HepG2 (cell line): Measurements from ENCODE around the gene METAP2. TPM values are rescaled to one million over a fixed set of nuclear protein-coding genes. Genes with fewer than 3 reads are reported as not detected.
A peak's percentile ranks its signal among the peaks of the same experiment; 100 is the strongest.

Source experiments
- BRD4 ChIP-seq: sonication (generic); formaldehyde crosslinking; IDR thresholded peaks from 2 replicates; pipeline ENCODE4 v1.4.0; 2020; ENCODE audit warnings: missing genetic modification reagents
- GABPA ChIP-seq, 2 experiments: IDR thresholded peaks; 2 replicates each; pipeline ENCODE4 v1.6.1; 2011 to 2016; ENCODE audit warnings: low read depth in 2 of 2, low read length in 1 of 2, missing biosample characterization in 1 of 2, missing genetic modification characterization in 1 of 2
- HIC2 ChIP-seq: sonication (generic); formaldehyde crosslinking; IDR thresholded peaks from 2 replicates; pipeline ENCODE4 v1.9.0; 2022; ENCODE audit warnings: low read depth, missing genetic modification reagents
- HOXA7 ChIP-seq: sonication (generic); formaldehyde crosslinking; IDR thresholded peaks from 2 replicates; pipeline ENCODE4 v1.8.1; 2022; ENCODE audit warnings: mild to moderate bottlenecking, missing genetic modification reagents, moderate library complexity
- MXI1 ChIP-seq: IDR thresholded peaks from 3 replicates; pipeline ENCODE4 v1.6.1; 2012; ENCODE audit warnings: low read depth, low read length, inconsistent platforms, borderline replicate concordance
- PHF8 ChIP-seq: sonication (generic); formaldehyde crosslinking; IDR thresholded peaks from 2 replicates; pipeline ENCODE4 v1.5.0; 2020; ENCODE audit warnings: missing genetic modification reagents
- RBM39 ChIP-seq: fragments of 200-400 bp; formaldehyde crosslinking; IDR thresholded peaks from one replicate; pipeline ENCODE4 v1.6.1; 2018; ENCODE audit warnings: antibody characterized with exemption, mild to moderate bottlenecking, low read depth, low read length; ENCODE audit not compliant: poor library complexity, severe bottlenecking
- TSC22D2 ChIP-seq: sonication (generic); formaldehyde crosslinking; IDR thresholded peaks from 2 replicates; pipeline ENCODE4 v1.5.1; 2020; ENCODE audit warnings: missing genetic modification reagents, mild to moderate bottlenecking, borderline replicate concordance
- XRCC5 ChIP-seq: fragments of 200-400 bp; formaldehyde crosslinking; optimal IDR thresholded peaks from 2 replicates; pipeline ENCODE3; 2017; ENCODE audit warnings: mild to moderate bottlenecking, low read length
- ZNF331 ChIP-seq: sonication (generic); formaldehyde crosslinking; IDR thresholded peaks from 2 replicates; pipeline ENCODE4 v1.4.0; 2020; ENCODE audit warnings: missing genetic modification reagents
- ZNF451 ChIP-seq: sonication (generic); formaldehyde crosslinking; IDR thresholded peaks from 2 replicates; pipeline ENCODE4 v1.5.0; 2020; ENCODE audit warnings: mild to moderate bottlenecking, missing genetic modification reagents
- ZNF543 ChIP-seq: sonication (generic); formaldehyde crosslinking; IDR thresholded peaks from 2 replicates; pipeline ENCODE4 v1.4.0; 2020; ENCODE audit warnings: mild to moderate bottlenecking, missing genetic modification reagents
- ZNF609 ChIP-seq: sonication (generic); formaldehyde crosslinking; IDR thresholded peaks from 2 replicates; pipeline ENCODE4 v1.4.0; 2020; ENCODE audit warnings: mild to moderate bottlenecking, missing genetic modification reagents, borderline replicate concordance
- ZSCAN29 ChIP-seq: sonication (generic); formaldehyde crosslinking; conservative IDR thresholded peaks from 2 replicates; pipeline ENCODE4 v1.4.0; 2020; ENCODE audit warnings: mild to moderate bottlenecking, missing genetic modification reagents
- ZSCAN5A ChIP-seq: sonication (generic); formaldehyde crosslinking; IDR thresholded peaks from 2 replicates; pipeline ENCODE4 v1.8.0; 2022; ENCODE audit warnings: mild to moderate bottlenecking, missing genetic modification reagents, borderline replicate concordance
- polyA plus RNA-seq, 8 experiments: library from polyadenylated mRNA; depleted of rRNA in 3 of 8; stranded (reverse) in 7 of 8; unstranded in 1 of 8; fragments of >200 nt; fragmentation: Illumina TruSeq in 4 of 8; extraction: Trizol in 4 of 8; gene quantifications; 2 replicates each; pipeline versions ENCODE4 v1.2.1 to v1.2.3, GENCODE V29; 2011 to 2016; ENCODE audit warnings: low read depth in 4 of 8, missing spikeins in 1 of 8, mixed read lengths in 1 of 8; ENCODE audit not compliant: insufficient read depth in 1 of 8
- total RNA-seq, 5 experiments: library from RNA; depleted of rRNA; stranded (reverse); fragments of >200 nt; fragmentation: Illumina TruSeq; extraction: Trizol; gene quantifications; 2 replicates each; pipeline ENCODE4 v1.2.3, GENCODE V29; 2016; ENCODE audit warnings: low read depth in 1 of 5

METAP2 gene
- total and polyA plus RNA-seq, 2 of the 13 experiments (the other 11 are each of a cell fraction or from before 2014, with no cell fraction given), result 67.8 to 131 TPM

GRCh38 chr12:95473884-95474659 lies at the start of gene METAP2 (continued):
- TF ChIP-seq GABPA (IDR thresholded peaks at IDR 0.05; ENCODE audit: low read depth, low read length) (peak; percentile 85), GABPA (CRISPR knock-in tag; IDR thresholded peaks at IDR 0.05; ENCODE audit: low read depth) (peak; percentile 96), ZNF543 (CRISPR knock-in tag) (peak; percentile 65; the same call in 1 of the 2 replicates), ZNF331 (CRISPR knock-in tag) (peak; percentile 92), XRCC5 (peak; percentile 65), MXI1 (peak; percentile 73; the same call in 2 of the 3 replicates), PHF8 (CRISPR knock-in tag) (peak; percentile 97), ZNF609 (CRISPR knock-in tag) (peak; percentile 69; the same call in 1 of the 2 replicates), ZNF451 (CRISPR knock-in tag) (peak; percentile 90; the same call in 1 of the 2 replicates), RBM39 (peak; percentile 96), TSC22D2 (CRISPR knock-in tag) (peak; percentile 85; the same call in 1 of the 2 replicates), HIC2 (no peak), ZSCAN5A (CRISPR knock-in tag) (peak; percentile 46; the same call in 1 of the 2 replicates), ZSCAN29 (CRISPR knock-in tag) (peak; percentile 85), BRD4 (peak; percentile 93), HOXA7 (no peak)
